SU-DHL-6 (cell line): ENCODE measurements around the gene EFCAB6.

Experiments
- EZH2phosphoT487 ChIP-seq: fragments of 200-600 bp; sonication (generic), shearing (Covaris generic); conservative IDR thresholded peaks from 2 replicates; pipeline ENCODE4 v1.6.1; 2018; ENCODE audit warnings: mild to moderate bottlenecking, antibody characterized with exemption, low read length, moderate library complexity, mixed read lengths
- TF ChIP-seq, protein P1 (sequence below): fragments of 200-600 bp; sonication (generic); IDR thresholded peaks from one replicate; pipeline ENCODE4 v1.5.1; 2017; ENCODE audit warnings: antibody characterized with exemption, mild to moderate bottlenecking, low read length, moderate library complexity; ENCODE audit not compliant: insufficient read depth, poor library complexity, severe bottlenecking

DNA sequence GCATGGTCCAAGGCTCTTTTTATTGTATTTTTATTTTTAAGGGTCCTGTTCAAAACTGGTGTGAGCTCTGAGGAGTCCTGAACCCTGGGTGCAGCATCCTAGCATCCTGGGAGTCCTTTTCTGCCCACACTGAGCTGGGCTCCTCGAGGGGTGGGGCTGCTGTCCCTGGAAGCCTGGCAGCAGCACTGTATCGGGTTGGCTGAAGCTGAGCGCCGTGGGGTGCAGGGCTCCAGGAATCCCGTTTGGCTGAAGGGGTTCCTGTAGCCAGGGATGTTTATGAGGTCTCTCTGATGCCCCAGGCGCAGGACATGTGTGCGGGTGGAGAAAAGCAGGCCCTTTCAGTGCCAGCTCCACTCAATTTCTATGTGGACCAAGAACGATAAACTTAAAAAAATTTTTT lies 304.9 kb downstream of the EFCAB6 start:
- TF ChIP-seq, protein P1, sequence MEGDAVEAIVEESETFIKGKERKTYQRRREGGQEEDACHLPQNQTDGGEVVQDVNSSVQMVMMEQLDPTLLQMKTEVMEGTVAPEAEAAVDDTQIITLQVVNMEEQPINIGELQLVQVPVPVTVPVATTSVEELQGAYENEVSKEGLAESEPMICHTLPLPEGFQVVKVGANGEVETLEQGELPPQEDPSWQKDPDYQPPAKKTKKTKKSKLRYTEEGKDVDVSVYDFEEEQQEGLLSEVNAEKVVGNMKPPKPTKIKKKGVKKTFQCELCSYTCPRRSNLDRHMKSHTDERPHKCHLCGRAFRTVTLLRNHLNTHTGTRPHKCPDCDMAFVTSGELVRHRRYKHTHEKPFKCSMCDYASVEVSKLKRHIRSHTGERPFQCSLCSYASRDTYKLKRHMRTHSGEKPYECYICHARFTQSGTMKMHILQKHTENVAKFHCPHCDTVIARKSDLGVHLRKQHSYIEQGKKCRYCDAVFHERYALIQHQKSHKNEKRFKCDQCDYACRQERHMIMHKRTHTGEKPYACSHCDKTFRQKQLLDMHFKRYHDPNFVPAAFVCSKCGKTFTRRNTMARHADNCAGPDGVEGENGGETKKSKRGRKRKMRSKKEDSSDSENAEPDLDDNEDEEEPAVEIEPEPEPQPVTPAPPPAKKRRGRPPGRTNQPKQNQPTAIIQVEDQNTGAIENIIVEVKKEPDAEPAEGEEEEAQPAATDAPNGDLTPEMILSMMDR, result no peak
- no peak for TF ChIP-seq EZH2phosphoT487
